ACC112 (cell line): ENCODE results near the gene RGS1.

Experiments
- H2AFZ ChIP-seq: fragments of 200-600 bp; sonication (generic); one replicate; pipeline ENCODE4 v1.6.0; 2017; ENCODE audit warnings: antibody characterized with exemption, low read length; ENCODE audit not compliant: unreplicated experiment
- H3K27ac ChIP-seq: fragments of 200-600 bp; sonication (generic); 2 replicates; pipeline ENCODE4 v1.5.1; 2014; ENCODE audit warnings: low read depth, mild to moderate bottlenecking, antibody characterized with exemption, low read length, moderate library complexity
- H3K27me3 ChIP-seq: fragments of 200-600 bp; sonication (generic); 2 replicates; pipeline ENCODE4 v1.6.1; 2014; ENCODE audit warnings: mild to moderate bottlenecking, antibody characterized with exemption, low read length, moderate library complexity, mixed read lengths; ENCODE audit not compliant: insufficient read depth
- H3K36me3 ChIP-seq: fragments of 200-600 bp; sonication (generic); 2 replicates; pipeline ENCODE4 v1.6.1; 2016; ENCODE audit warnings: mild to moderate bottlenecking, antibody characterized with exemption, low read length, moderate library complexity, mixed read lengths; ENCODE audit not compliant: insufficient read depth
- H3K4me1 ChIP-seq: fragments of 200-600 bp; sonication (generic); one replicate; pipeline ENCODE4 v1.6.1; 2016; ENCODE audit warnings: low read length, mixed read lengths; ENCODE audit not compliant: insufficient read depth, unreplicated experiment, control insufficient read depth
- H3K4me3 ChIP-seq: fragments of 200-600 bp; sonication (generic); 2 replicates; pipeline ENCODE4 v1.5.1; 2014; ENCODE audit warnings: mild to moderate bottlenecking, low read depth, low read length
- H3K79me2 ChIP-seq: fragments of 200-600 bp; sonication (generic); one replicate; pipeline ENCODE4 v1.6.0; 2016; ENCODE audit warnings: low read length; ENCODE audit not compliant: control insufficient read depth, unreplicated experiment, insufficient read depth

RGS1 gene

GRCh38 chr1:192554904-192555303 is 20.7 kb upstream of the RGS1 start:
- Histone ChIP-seq H3K4me3 (no peak overlapping the region), H3K4me1 (peaks cover 38% of the 10 kb centered on the region)

GRCh38 chr1:192555399-192555798 is 20.2 kb upstream of the RGS1 start:
- peaks cover 40% of the 10 kb centered on the region for H3K4me1 ChIP-seq
- no peak overlapping the region for H3K4me3 ChIP-seq
- no peak overlapping the region for H2AFZ ChIP-seq
- no peak overlapping the region for H3K27ac ChIP-seq
- H3K36me3 ChIP-seq: no peaks in the 10 kb centered on the region
- no peaks in the 10 kb centered on the region for H3K79me2 ChIP-seq
- no peaks in the 10 kb centered on the region for H3K27me3 ChIP-seq

More at GRCh38 chr1:192554904-192555303, 20.7 kb upstream of the RGS1 start:
- H3K79me2 ChIP-seq: no peaks in the 10 kb centered on the region
- H3K36me3 ChIP-seq: no peaks in the 10 kb centered on the region
- H2AFZ ChIP-seq: no peak overlapping the region
- H3K27me3 ChIP-seq: no peaks in the 10 kb centered on the region
- H3K27ac ChIP-seq: no peak overlapping the region

GRCh38 chr1:192557841-192558595 is 17.6 kb upstream of the RGS1 start:
- no peaks in the 10 kb centered on the region for H3K36me3 ChIP-seq
- no peaks in the 10 kb centered on the region for H3K79me2 ChIP-seq
- H3K4me1 ChIP-seq: peaks cover 32% of the 10 kb centered on the region
- peak overlapping the region; percentile 45 for H2AFZ ChIP-seq
- H3K4me3 ChIP-seq: 0 out of 2 replicates have a peak overlapping the region, but pooled peaks have one; percentile 39
- no peaks in the 10 kb centered on the region for H3K27me3 ChIP-seq
- peak overlapping the region; percentile 96 for H3K27ac ChIP-seq

- Histone ChIP-seq H3K79me2 (no peaks in the 10 kb centered on the region), H3K27ac (peak overlapping the region; percentile 96), H3K4me1 (peaks cover 32% of the 10 kb centered on the region), H3K4me3 (peak overlapping the region; percentile 39; the same call in 1 of the 2 replicates), H2AFZ (peak overlapping the region; percentile 48), H3K36me3 (no peaks in the 10 kb centered on the region), H3K27me3 (no peaks in the 10 kb centered on the region)
Measured at GRCh38 chr1:192559115-192560006, 16.2 kb upstream of the RGS1 start.

- no peak overlapping the region for H3K27ac ChIP-seq
- peaks cover 32% of the 10 kb centered on the region for H3K4me1 ChIP-seq
- H3K36me3 ChIP-seq: no peaks in the 10 kb centered on the region
- H3K4me3 ChIP-seq: no peak overlapping the region
- no peaks in the 10 kb centered on the region for H3K79me2 ChIP-seq
- H2AFZ ChIP-seq: no peak overlapping the region
- H3K27me3 ChIP-seq: no peaks in the 10 kb centered on the region
Measured at GRCh38 chr1:192561301-192561700, 14.3 kb upstream of the RGS1 start.

- Histone ChIP-seq H3K27ac (no peak overlapping the region), H3K36me3 (no peaks in the 10 kb centered on the region), H2AFZ (no peak overlapping the region), H3K27me3 (no peaks in the 10 kb centered on the region), H3K4me3 (no peak overlapping the region), H3K4me1 (peaks cover 25% of the 10 kb centered on the region), H3K79me2 (no peaks in the 10 kb centered on the region)
Measured at GRCh38 chr1:192563129-192563528, 12.4 kb upstream of the RGS1 start.

- H3K27ac ChIP-seq: no peak overlapping the region
Measured at GRCh38 chr1:192564099-192564498, 11.5 kb upstream of the RGS1 start.

GRCh38 chr1:192565946-192566345 is 9.6 kb upstream of the RGS1 start:
- no peak overlapping the region for H3K4me3 ChIP-seq
- no peaks in the 10 kb centered on the region for H3K27me3 ChIP-seq
- no peak overlapping the region for H2AFZ ChIP-seq
- no peaks in the 10 kb centered on the region for H3K36me3 ChIP-seq
- no peaks in the 10 kb centered on the region for H3K4me1 ChIP-seq
- no peak overlapping the region for H3K27ac ChIP-seq
- no peaks in the 10 kb centered on the region for H3K79me2 ChIP-seq

More at GRCh38 chr1:192564099-192564498, 11.5 kb upstream of the RGS1 start:
- H3K4me3 ChIP-seq: no peak overlapping the region
- no peaks in the 10 kb centered on the region for H3K79me2 ChIP-seq
- no peak overlapping the region for H2AFZ ChIP-seq
- no peaks in the 10 kb centered on the region for H3K36me3 ChIP-seq
- H3K27me3 ChIP-seq: no peaks in the 10 kb centered on the region
- H3K4me1 ChIP-seq: peaks cover 15% of the 10 kb centered on the region

- H3K27ac ChIP-seq: no peak overlapping the region
- H3K27me3 ChIP-seq: no peaks in the 10 kb centered on the region
- H3K36me3 ChIP-seq: no peaks in the 10 kb centered on the region
- H2AFZ ChIP-seq: no peak overlapping the region
- no peaks in the 10 kb centered on the region for H3K79me2 ChIP-seq
- no peaks in the 10 kb centered on the region for H3K4me1 ChIP-seq
- H3K4me3 ChIP-seq: no peak overlapping the region
Measured at GRCh38 chr1:192566657-192567056, 8.9 kb upstream of the RGS1 start.

- Histone ChIP-seq H2AFZ (no peak overlapping the region), H3K27me3 (no peaks in the 10 kb centered on the region), H3K4me1 (no peaks in the 10 kb centered on the region), H3K79me2 (no peaks in the 10 kb centered on the region), H3K4me3 (no peak overlapping the region), H3K36me3 (no peaks in the 10 kb centered on the region), H3K27ac (no peak overlapping the region)
Measured at GRCh38 chr1:192568063-192568462, 7.5 kb upstream of the RGS1 start.
